GM19043 (cell line): ENCODE results near the gene CYTH1.

Experiments used
- ATAC-seq: cut with Tn5 transposase; IDR thresholded peaks from one replicate; pipeline ENCODE4 v1.9.1; 2021; ENCODE audit warnings: low read depth; ENCODE audit not compliant: unreplicated experiment

Gene CYTH1

GRCh38 chr17:78697122-78697521 lies 85.0 kb downstream of the CYTH1 start:
- no peak for ATAC-seq

DNA sequence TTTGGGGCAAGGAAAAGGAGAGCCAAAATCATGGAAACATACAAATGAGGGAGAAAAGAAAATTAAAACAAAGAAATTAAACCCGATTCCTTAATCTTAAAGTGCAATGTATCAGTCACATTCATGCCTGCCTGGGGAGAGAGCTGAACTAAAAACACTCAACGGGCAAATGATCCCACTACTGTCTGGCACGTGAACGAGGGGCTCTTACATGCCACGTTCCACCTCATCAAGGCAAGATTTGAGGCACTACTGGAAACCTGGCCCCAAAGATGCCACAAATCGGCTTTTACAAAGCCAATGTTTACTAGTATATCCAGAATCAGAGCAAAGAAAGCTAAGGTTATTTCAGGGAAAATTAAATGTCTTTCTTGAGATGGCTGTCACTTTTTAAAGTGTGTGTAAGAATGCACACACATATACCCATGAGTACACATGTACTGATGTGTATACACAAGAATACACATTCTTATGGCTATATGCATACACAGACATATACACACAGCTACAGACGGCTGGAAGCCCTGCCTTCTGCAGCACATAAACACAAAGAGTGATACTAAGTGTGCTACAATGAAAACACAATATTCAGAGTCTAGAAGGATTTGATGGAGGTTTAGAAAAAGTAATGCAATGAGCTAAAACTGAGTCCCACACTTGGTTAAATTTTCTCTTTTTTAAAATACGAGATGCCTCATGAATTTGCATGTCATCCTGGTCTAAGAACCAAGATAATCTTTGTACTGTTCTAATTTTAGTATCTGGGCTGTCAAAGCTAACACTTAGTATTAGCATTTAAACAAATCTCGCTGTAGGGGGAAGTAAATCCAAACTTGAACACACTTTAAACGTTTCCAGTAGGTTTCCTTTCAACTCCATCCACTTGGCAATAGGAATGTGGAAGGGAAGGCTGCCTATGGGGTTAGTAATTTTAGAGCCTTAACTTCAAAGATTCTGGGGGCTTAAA lies 85.8 kb downstream of the CYTH1 start:
- no peak for ATAC-seq

DNA sequence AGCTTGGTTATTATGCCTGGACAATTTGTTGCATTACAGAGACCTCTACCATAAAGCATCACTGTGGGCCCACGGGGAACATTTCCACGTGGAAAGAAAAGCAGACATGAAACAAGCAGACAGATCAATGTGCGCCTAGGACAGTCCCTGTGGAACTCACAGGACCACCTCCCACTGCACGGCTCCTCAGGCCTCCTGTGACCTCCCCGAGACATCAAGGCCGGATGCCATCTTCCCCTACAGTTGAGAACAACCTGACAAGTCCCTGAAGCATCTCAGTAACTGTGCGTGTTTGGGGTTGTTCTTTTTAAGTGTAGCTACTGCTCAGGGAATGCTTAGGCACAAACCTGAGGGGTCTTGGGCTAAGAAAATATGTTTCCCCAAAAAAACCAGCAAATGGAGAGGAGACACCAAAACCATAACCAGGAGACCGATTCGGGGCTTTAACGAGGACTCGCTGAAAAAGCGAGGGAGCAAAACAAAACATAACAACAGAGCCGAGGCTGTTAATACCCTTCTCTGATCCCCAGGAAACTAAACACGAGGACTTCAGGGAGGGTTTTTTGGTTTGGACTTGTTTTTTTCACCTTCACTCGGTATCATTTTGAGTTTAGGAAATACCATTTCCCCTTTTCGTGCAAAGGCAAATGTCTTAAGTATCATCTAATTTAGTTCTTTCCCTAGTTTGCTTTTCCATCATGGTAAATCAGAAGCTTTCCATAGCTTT lies 87.1 kb downstream of the CYTH1 start:
- no peak for ATAC-seq

DNA sequence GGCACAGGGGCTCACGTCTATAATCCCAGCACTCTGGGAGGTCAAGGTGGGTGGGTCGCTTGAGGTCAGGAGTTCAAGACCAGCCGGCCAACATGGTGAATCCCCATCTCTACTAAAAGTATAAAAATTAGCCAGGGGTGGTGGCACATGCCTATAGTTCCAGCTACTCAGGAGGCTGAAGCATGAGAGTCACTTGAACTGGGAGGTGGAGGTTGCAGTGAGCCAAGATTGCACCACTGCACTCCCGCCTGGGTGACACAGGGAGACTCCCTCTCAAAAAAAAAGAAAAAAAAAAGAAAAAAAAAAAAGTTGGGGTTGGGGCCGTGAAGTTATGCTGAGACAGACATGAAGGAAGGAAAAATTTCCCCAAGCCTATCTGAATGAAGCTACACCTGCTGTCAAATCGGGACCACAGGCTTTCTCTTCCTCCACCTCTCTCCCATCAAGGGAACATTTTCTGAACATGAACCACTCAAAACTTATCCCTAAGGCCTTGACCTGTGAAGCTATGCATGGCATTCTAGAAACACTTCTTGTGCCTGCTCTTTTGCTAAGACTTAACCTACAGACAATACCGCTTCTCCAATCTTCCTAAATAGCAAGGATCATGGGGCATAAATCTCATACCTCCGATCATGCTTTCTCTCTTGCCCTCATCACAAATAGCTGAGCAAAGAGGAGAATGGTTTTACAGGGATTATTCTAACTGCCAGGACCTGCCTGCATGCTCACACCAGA lies 88.6 kb downstream of the CYTH1 start:
- ATAC-seq: no peak

DNA sequence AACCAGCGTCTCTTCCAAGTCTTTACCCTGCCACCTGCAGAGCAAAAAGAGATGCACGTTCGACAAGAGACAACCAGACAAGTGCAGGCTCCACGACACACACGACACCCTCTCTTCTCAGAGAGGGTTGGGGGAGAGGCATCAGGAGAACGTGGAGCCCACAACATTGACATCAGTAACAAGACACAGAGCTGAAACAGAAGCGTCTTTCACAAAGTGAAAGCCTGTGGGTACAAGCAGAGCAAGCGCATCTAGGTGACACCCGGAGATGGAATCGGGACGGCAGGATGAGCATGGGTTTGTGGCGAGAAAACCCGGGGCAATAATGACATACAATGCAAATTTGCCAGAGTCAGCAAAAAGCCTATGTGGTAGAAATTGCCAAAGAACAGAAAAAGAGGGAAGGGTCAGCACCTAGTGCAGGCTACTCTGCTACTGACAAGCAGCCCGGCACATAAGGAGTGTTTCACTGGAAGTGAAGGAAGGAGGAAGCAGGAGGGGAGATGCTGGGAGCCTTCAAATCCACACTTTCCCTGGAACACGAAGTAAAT lies 89.5 kb downstream of the CYTH1 start:
- no peak for ATAC-seq

DNA sequence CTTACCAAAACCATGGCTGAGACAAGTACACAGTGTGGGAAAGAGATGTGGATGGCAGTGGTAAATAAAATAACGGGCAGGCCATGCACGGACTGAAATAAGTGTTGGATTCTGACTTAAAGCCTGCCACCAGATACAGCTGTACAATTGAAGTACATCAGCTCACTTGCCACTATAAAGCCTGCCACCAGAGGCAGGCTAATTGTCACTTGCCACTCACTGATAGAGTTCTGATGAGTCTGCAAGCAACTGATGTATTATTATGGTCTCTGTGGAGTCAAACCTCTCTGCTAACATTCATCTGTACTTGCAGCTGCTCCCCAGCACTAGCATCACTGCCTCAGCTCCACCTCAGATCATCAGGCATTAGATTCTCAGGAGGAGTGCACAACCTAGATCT lies 93.0 kb downstream of the CYTH1 start:
- no peak for ATAC-seq

- ATAC-seq: no peak
Observed at GRCh38 chr17:78687944-78688343, 94.1 kb downstream of the CYTH1 start.

DNA sequence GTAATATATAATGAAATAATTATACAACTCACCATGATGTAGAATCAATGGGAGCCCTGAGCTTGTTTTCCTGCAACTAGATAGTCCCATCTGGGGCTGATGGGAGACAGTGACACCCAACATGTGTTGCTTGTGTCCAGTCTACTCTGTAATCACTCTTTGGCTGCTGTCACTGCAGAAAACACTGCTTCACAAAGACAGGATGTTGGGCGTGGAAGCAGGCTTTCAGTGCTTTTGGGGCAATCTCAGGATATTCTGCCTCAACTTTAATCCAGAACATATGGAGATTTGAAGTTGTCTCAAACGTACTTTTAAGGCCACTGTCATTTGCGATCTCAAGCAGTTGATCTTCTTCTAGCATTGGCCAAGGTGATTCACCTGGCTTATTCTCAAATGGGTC lies 94.9 kb downstream of the CYTH1 start:
- ATAC-seq: no peak

DNA sequence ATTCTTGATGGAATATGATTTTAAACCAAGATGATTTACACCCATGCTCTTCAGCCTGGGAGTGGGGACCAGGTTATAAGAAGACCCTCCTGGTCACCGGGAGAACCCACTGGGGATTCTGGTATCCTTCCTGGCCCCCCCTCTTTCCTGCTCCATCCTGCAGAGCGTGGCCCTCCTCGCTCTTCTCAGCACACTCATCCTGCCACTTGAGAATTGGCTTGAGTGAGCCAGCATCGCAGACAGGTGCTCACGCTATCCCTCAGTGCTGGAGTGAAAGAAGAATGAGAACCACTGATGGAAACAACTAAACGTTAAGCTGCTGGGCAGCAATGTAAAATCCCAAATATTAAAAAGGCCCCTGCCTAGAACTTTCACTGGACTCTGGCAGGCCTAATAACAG lies 98.0 kb downstream of the CYTH1 start:
- ATAC-seq: no peak

DNA sequence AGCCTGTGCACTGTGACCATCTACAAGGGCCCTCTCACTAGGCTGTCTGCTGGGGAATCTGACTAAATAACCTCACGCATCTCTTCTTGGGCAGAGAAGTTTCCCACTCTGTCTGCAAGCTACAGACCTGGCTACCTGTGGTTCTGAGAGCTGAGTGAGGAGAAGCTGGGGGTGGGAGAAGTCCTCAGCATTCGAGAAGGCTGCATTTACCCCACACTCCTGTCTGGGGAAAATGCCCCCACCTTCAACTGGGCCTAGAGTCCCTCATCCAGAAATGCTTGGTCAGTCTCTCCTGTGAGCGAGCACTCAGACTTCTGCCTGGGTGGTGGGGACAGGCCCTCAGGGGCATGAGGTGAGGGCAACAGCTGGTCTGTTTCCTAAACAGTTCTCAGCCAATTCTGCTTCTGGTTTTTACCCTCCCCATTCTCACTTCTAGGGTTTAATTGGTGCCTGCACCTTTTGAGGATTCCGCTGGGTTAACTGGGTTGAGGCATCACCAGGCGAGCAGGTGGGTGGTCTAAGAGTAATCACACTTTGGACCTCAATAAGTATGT lies 98.6 kb downstream of the CYTH1 start:
- ATAC-seq: no peak

DNA sequence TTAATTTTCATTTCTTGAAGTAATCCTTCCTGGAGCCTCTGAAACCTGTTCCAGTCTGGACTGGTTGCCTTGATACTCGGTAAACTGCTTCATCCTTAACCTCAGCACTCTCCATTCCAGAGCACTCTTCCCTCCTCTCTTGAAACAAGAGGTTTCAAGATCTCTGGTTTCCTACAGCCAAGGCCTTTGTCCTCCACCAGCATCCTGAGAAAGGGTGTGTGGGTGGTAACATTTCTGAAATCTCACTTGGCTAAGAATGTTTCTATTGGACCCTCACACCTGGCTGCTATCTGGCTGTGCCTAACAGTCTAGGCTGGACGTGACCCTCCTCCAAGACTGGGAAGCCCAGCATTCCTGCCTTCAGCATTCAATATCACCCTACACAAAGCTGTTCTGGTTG lies 99.7 kb downstream of the CYTH1 start:
- ATAC-seq: no peak

DNA sequence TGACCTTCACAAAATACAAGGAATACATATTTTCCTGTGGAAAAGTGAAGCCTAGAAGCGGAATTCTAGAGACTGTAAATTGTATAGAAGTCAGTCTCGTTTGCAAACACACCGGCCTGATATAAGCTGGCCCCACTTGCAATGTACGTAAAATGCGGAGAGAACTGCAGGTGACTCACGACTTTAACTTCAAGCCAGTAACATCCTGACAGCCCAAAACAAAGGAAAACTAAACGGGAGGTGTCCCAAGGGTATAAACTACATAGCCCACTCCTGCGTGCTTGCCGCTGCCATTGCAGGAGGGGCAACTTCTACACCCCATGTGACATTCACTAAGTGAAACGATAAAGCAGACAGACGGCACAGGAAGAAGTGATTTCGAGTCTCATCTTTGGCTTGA lies 101.6 kb downstream of the CYTH1 start:
- ATAC-seq: no peak

DNA sequence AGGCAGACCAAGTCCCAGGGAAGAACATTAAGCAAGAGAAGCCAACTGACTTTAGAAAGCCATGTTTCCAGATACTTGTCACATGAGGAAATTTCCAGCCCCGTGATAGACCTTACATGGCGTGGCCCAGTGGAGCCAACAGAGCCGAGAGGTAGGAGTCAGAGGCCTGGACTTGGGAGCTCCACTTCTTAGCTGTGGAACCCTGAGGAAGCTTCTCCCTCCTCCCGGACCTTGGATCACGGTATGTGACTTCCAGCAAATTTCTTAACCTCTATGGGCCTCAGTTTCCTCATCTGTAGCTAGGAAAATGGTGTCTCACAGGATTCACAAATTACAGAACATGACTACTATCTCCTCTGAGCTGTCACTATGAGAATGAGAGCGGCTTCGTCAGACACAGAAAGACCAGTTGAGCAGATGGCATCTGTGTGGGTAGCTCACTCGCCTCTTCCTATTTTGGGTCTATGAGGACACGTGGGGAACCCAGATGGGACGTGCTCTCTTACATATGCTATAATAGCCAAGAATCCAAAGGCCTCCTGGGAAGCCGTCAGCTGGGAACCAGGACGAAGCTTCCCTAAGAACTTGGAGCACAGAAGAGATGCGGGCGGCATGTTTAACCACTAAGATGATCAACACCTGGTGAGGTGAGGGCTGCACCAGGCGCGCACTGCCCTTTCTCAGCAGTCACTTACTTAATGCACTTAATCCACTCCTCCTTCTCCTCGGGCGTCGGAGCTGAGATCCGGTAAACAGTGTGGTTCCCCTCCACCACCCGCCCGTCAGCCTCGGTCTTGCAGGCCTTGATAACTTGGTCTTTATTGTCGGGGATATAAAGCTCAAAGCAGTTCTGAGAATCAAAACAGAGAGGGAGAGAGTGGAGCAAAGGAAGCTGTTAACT lies 102.3 kb downstream of the CYTH1 start:
- no peak for ATAC-seq

DNA sequence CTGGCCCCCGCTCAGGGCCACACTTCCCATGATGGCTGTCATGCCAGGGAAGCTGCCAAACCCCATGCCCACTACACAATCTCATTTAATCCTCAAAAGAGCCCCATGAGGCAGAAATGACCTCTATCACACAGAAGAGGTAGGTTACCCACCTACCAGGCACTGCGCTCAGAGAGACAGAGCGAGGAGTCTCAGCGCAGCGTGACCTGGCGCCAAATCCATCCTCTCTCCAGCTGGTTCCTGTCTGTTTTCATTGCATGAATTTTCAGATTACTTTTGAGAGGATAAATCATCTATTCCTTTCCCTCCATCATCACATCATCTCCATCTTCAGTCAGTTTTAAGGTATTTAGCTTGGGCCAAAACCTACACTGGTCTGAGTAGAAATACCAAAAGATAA lies 103.4 kb downstream of the CYTH1 start:
- ATAC-seq: no peak

DNA sequence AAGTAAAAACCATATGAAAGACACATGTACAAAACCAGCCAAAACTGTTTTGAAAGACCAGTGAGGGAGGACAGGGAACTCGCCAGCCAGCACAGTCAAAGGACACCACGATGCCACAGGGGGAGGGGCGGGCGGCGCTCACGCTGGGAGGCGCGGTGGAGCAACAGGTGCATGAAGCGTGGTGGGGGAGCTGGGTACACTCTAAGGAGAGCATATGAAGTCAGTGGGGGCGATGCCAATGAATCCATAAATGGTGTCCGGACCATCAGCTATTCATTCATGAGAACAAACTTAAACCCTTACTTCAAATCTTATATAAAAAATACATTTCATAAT lies 103.9 kb downstream of the CYTH1 start:
- ATAC-seq: no peak

DNA sequence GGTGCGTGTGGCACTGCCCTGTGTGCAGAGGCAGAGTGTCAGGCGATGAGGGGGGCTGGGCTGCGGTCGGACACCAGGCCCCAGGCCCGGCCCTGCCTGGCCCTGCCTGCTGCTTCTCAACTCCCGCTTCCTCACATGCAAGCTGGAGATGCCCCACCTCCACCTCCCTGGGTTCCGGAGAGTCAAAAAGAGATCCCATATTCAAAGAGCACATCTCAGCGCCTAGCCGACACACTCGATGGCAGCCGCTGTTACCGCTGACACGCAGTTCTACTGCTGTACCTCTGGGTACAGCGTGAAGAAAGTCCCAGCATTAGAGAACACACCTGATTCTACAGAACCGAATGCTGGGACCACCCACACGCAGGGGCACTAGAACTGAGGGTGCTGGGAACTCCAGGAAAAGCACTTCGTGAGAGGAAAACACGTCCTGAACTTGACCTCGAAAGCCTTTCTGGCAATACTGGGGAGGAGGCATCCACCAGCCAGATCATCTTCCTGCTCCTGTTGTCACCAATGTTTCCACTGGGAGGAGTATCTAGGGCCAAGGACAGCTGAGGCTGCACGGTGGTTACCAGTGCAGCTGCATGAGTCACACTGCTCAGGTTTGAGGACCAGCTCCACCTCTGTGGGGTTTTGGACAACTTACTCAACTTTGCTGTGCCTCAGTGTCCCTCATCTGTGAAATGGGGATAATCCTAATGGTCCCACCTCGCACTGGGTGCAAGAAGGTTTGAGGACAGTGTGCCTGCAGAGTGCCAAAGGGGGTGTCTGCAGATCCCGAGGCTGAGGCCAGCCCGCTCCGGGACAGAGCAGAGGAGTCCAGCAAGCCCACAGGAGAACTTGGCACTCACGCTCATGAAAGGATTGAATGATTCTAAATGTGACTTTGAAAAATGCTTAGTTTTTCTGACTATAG lies 104.5 kb downstream of the CYTH1 start:
- ATAC-seq: no peak

DNA sequence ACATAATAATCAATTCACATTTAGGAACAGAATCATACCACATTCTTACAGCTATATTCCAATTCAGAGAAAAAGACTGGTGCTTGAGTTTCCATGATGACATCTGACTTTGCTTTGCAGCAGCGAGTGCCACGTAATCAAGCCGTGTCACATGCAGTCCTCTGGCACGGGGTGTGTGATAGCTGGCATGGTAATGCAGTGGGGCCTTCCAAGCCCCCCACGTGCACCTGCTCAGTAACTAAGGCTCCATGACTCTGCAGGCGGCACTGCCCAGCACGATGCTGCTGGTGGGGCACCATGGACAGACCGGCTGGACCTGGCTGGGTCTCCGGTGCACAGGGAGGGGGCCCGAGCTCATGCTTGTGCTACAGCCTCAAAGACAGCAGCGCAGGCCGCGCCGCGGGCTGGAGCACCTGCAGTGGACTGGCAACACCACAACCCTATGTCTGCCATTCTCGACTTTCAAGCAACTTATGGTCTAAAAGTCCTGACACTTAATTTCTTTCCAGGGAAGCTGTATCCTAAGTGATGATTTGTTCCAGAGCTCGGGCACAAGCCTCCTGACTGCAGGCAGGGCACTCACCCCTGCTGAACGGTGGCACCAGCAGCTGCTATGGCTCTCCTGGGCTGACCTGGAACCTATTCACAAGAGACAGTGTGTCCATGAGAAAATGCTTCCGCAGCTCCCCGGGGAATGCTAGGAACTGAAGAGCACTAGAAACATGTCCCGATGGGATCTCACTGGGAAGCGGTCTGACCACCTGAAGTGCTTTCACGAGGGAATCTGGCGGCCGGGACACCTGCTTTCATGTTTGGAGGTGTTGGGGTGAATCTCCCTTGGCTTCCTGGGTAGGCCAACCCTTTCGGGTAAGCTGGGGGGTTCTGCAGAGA lies 105.4 kb downstream of the CYTH1 start:
- ATAC-seq: no peak

DNA sequence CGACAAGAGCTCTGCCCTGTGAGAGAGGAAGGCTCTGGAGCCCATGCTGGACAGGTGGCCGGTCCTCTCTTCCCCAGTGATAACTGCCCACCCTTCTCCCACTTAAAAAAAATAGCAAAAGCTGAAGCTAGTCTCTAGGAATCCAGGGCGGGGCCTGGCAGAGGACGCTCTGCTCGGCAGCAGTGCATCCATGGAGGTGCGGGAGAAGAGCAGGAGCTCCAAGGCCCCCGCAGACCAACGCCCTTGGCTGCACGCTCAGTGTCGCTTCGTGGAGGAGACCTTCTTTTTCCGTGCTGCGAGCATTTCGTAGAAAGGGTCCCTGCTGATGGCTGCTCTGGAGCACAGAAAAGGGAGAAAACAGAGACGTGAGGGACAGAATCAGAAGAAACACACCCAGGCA lies 106.2 kb downstream of the CYTH1 start:
- no peak for ATAC-seq
